ENCODE data around the gene ZNRF3.
A peak's percentile ranks its signal among the peaks of the same experiment; 100 is the strongest.
"Not testable (repeated sequence)": the region's sequence is repeated elsewhere in the genome, so short reads cannot be mapped to it uniquely, and the experiment has no call there.

The ZNRF3 gene

GRCh38 chr22:29070490-29070889 lies 187.1 kb downstream of the ZNRF3 start:
- DNase-seq (ENCODE audit: low read depth) = no peak

GRCh38 chr22:29071261-29072045 lies 188.1 kb downstream of the ZNRF3 start:
- no peak for DNase-seq (ENCODE audit: low read depth)

GRCh38 chr22:29072193-29072978 lies 189.0 kb downstream of the ZNRF3 start:
- DNase-seq (ENCODE audit: low read depth) = peak; percentile 72

- no peak for DNase-seq (ENCODE audit: low read depth)
Measured at GRCh38 chr22:29072979-29073617, 189.7 kb downstream of the ZNRF3 start, which contains the start of gene KREMEN1. TSS of gene KREMEN1 (plus strand) at chr22:29073035. CDS start at chr22:29073131, 96 bp downstream.

GRCh38 chr22:29073618-29074275 lies 190.4 kb downstream of the ZNRF3 start:
- DNase-seq (ENCODE audit: low read depth) = no peak

- DNase-seq (ENCODE audit: low read depth) = no peak
Measured at GRCh38 chr22:29074276-29074772, 191.0 kb downstream of the ZNRF3 start.

GRCh38 chr22:29078036-29078868 lies 194.9 kb downstream of the ZNRF3 start:
- DNase-seq (ENCODE audit: low read depth) = no peak

GRCh38 chr22:29078869-29079207 lies 195.5 kb downstream of the ZNRF3 start:
- no peak for DNase-seq (ENCODE audit: low read depth)

GRCh38 chr22:29079218-29079901 lies 196.0 kb downstream of the ZNRF3 start:
- no peak for DNase-seq (ENCODE audit: low read depth)

GRCh38 chr22:29080106-29080975 lies 197.0 kb downstream of the ZNRF3 start:
- no peak for DNase-seq (ENCODE audit: low read depth)

- DNase-seq (ENCODE audit: low read depth) = no peak
Measured at GRCh38 chr22:29081517-29082236, 198.3 kb downstream of the ZNRF3 start.

- DNase-seq (ENCODE audit: low read depth) = no peak
Measured at GRCh38 chr22:29082826-29083545, 199.6 kb downstream of the ZNRF3 start.

GRCh38 chr22:29083576-29083932 lies 200.2 kb downstream of the ZNRF3 start:
- not testable (repeated sequence) for DNase-seq (ENCODE audit: low read depth)

- DNase-seq (ENCODE audit: low read depth) = no peak
Measured at GRCh38 chr22:29083933-29084591, 200.7 kb downstream of the ZNRF3 start.

GRCh38 chr22:29087012-29087411 lies 203.6 kb downstream of the ZNRF3 start:
- DNase-seq (ENCODE audit: low read depth) = no peak

GRCh38 chr22:29088809-29089208 lies 205.4 kb downstream of the ZNRF3 start:
- DNase-seq (ENCODE audit: low read depth) = no peak

GRCh38 chr22:29089507-29089906 lies 206.1 kb downstream of the ZNRF3 start:
- DNase-seq (ENCODE audit: low read depth) = no peak

GRCh38 chr22:29090039-29090438 lies 206.7 kb downstream of the ZNRF3 start:
- DNase-seq (ENCODE audit: low read depth) = no peak

All from stimulated activated CD8-positive, alpha-beta memory T cell treated with anti-CD3 and anti-CD28 coated beads, Interleukin-12 subunit alpha, Interleukin-12 subunit beta, amount 100 ng/mL, for 4 hours (primary cell).